Measurements from ENCODE around the gene CTNNA3. TPM values are rescaled to one million over a fixed set of nuclear protein-coding genes. Genes with fewer than 3 reads are reported as not detected.

The CTNNA3 gene
- total and polyA plus RNA-seq, 2 donors (not counting 3 experiments of a cell fraction or from before 2014, with no cell fraction given), result not detected

- Histone ChIP-seq H2AFZ (ENCODE audit: low read depth, low read length) (no peak overlapping the region), H3K9me1 (replicated peaks; ENCODE audit: control insufficient read depth, extremely low read depth, insufficient read depth, low read length) (no peaks in the 10 kb centered on the region), H4K20me1 (replicated peaks; ENCODE audit: control insufficient read depth, extremely low read depth, insufficient read depth, low read length) (no peaks in the 10 kb centered on the region), H3K4me3 (replicated peaks in 1 of 3; ENCODE audit: insufficient read depth in 1 of 3, low read depth in 1 of 3, low read length in 3 of 3) (no peak overlapping the region), H3K27me3 (ENCODE audit: control insufficient read depth in 2 of 2, insufficient read depth in 2 of 2, low read length in 2 of 2) (no peaks in the 10 kb centered on the region), H3K4me1 (ENCODE audit: control insufficient read depth, extremely low read depth, insufficient read depth, low read length) (no peaks in the 10 kb centered on the region), H3K4me2 (ENCODE audit: insufficient read depth, low read length) (no peak overlapping the region), H3K36me3 (ENCODE audit: control insufficient read depth in 2 of 2, extremely low read depth in 1 of 2, insufficient read depth in 2 of 2, low read length in 2 of 2) (no peaks in the 10 kb centered on the region), H3K27ac (ENCODE audit: insufficient read depth, low read depth, low read length) (no peak overlapping the region), H3K79me2 (ENCODE audit: control insufficient read depth, insufficient read depth, low read length) (no peaks in the 10 kb centered on the region), H3K9me3 (replicated peaks; ENCODE audit: control insufficient read depth, insufficient read depth, low read length) (no peaks in the 10 kb centered on the region), H3K9ac (replicated peaks; ENCODE audit: extremely low read depth, insufficient read depth, low read length) (no peak overlapping the region)
- DNase-seq (ENCODE audit: low read depth, low spot score) (no peak), FAIRE-seq (no peak)
- ChIA-PET CTCF (no interaction called here), POLR2A (no interaction called here)
- dilution Hi-C loops (cut with MboI; ENCODE audit: extremely low pct_ligation_motif_present, low sequenced_read_pairs) (no loop called here), intact Hi-C loops (cut with micrococcal nuclease) (no loop called here)
- no TSS peak for BruUV-seq (replicated peaks)
- TF ChIP-seq JUN (IDR thresholded peaks at IDR 0.05; ENCODE audit: borderline replicate concordance, insufficient read depth, insufficient read length, low read depth) (no peak), GATA2 (IDR thresholded peaks at IDR 0.05; ENCODE audit: insufficient read depth, insufficient read length, low read depth, low read length) (no peak), MYC (IDR thresholded peaks at IDR 0.05; ENCODE audit: low read depth, low read length) (no peak), FOS (IDR thresholded peaks at IDR 0.05; ENCODE audit: borderline replicate concordance, insufficient read depth, low read length) (no peak), POLR2AphosphoS5 (IDR thresholded peaks at IDR 0.05; ENCODE audit: insufficient read depth, low read depth, low read length) (no peak), EZH2 (IDR thresholded peaks at IDR 0.05; ENCODE audit: borderline replicate concordance, low read depth, low read length, severe bottlenecking) (no peak), POLR2A (IDR thresholded peaks at IDR 0.05; ENCODE audit: low read depth, low read length) (no peak)
- TF ChIP-seq, protein P1, sequence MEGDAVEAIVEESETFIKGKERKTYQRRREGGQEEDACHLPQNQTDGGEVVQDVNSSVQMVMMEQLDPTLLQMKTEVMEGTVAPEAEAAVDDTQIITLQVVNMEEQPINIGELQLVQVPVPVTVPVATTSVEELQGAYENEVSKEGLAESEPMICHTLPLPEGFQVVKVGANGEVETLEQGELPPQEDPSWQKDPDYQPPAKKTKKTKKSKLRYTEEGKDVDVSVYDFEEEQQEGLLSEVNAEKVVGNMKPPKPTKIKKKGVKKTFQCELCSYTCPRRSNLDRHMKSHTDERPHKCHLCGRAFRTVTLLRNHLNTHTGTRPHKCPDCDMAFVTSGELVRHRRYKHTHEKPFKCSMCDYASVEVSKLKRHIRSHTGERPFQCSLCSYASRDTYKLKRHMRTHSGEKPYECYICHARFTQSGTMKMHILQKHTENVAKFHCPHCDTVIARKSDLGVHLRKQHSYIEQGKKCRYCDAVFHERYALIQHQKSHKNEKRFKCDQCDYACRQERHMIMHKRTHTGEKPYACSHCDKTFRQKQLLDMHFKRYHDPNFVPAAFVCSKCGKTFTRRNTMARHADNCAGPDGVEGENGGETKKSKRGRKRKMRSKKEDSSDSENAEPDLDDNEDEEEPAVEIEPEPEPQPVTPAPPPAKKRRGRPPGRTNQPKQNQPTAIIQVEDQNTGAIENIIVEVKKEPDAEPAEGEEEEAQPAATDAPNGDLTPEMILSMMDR (IDR thresholded peaks at IDR 0.05; ENCODE audit: extremely low read depth in 1 of 2, insufficient read depth in 1 of 2, low read depth in 1 of 2, low read length in 2 of 2), result no peak
- TF ChIP-seq, protein P2, sequence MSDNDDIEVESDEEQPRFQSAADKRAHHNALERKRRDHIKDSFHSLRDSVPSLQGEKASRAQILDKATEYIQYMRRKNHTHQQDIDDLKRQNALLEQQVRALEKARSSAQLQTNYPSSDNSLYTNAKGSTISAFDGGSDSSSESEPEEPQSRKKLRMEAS (IDR thresholded peaks at IDR 0.05; ENCODE audit: insufficient read depth, insufficient read length), result no peak
These were observed 243.1 kb downstream of the CTNNA3 start for GRCh38 chr10:67452892-67453291.
